Subcutaneous abdominal adipose tissue (tissue), 5 donors: ENCODE measurements around the gene ARHGEF10L.

Experiments
- H3K27ac ChIP-seq: one replicate; pipeline ENCODE4 v1.7.0; 2013; ENCODE audit warnings: low read depth, mild to moderate bottlenecking, inconsistent platforms, low read length, moderate library complexity
- H3K27me3 ChIP-seq, 5 donors: one replicate each; pipeline ENCODE4 v1.7.0; 2013; ENCODE audit warnings: low read length in 5 of 5, inconsistent platforms in 1 of 5; ENCODE audit not compliant: control insufficient read depth in 5 of 5, insufficient read depth in 4 of 5
- H3K36me3 ChIP-seq, 5 donors: one replicate each; pipeline ENCODE4 v1.7.0; 2013; ENCODE audit warnings: low read length in 5 of 5; ENCODE audit not compliant: control insufficient read depth in 5 of 5, insufficient read depth in 5 of 5
- H3K4me1 ChIP-seq, 5 donors: one replicate each; pipeline ENCODE4 v1.7.0; 2013; ENCODE audit warnings: low read length in 5 of 5, mild to moderate bottlenecking in 3 of 5, moderate library complexity in 1 of 5; ENCODE audit not compliant: control insufficient read depth in 5 of 5, insufficient read depth in 5 of 5
- H3K4me3 ChIP-seq, 5 donors: one replicate each; pipeline ENCODE4 v1.7.0; 2013; ENCODE audit warnings: low read length in 5 of 5, low read depth in 1 of 5
- H3K9ac ChIP-seq, 5 donors: one replicate each; pipeline ENCODE4 v1.7.0; 2013; ENCODE audit warnings: low read length in 5 of 5, mild to moderate bottlenecking in 4 of 5, moderate library complexity in 3 of 5
- H3K9me3 ChIP-seq, 5 donors: one replicate each; pipeline ENCODE4 v1.7.0; 2013; ENCODE audit warnings: low read length in 5 of 5; ENCODE audit not compliant: control insufficient read depth in 5 of 5
- donor health status: healthy.
- donor health status: healthy.
- donor health status: healthy.
- donor health status: healthy.
- donor health status: healthy.

The ARHGEF10L gene

GRCh38 chr1:17689011-17689410 is 149.5 kb downstream of the ARHGEF10L start:
- Histone ChIP-seq H3K36me3 (peaks cover 0 to 73% (median 56%) of the 10 kb centered on the region in 5 donors), H3K4me1 (peaks cover 0 to 13% (median 10%) of the 10 kb centered on the region in 5 donors), H3K4me3 (no peak overlapping the region), H3K9ac (no peak overlapping the region), H3K27ac (no peak overlapping the region), H3K27me3 (no peaks in the 10 kb centered on the region), H3K9me3 (peaks cover 0 to 2% (median 0%) of the 10 kb centered on the region in 5 donors)

GRCh38 chr1:17690906-17691634 is 151.6 kb downstream of the ARHGEF10L start:
- Histone ChIP-seq H3K27me3 (no peaks in the 10 kb centered on the region), H3K4me3 (no peak overlapping the region), H3K27ac (no peak overlapping the region), H3K36me3 (peaks cover 0 to 80% (median 65%) of the 10 kb centered on the region in 5 donors), H3K9ac (no peak overlapping the region), H3K4me1 (peaks cover 0 to 8% (median 5%) of the 10 kb centered on the region in 5 donors), H3K9me3 (peaks cover 0 to 2% (median 0%) of the 10 kb centered on the region in 5 donors)

GRCh38 chr1:17692645-17693044 is 153.1 kb downstream of the ARHGEF10L start:
- H3K4me3 ChIP-seq, result no peak overlapping the region
- no peaks in the 10 kb centered on the region for H3K27me3 ChIP-seq
- peaks cover 0 to 8% (median 5%) of the 10 kb centered on the region in 5 donors for H3K4me1 ChIP-seq
- H3K27ac ChIP-seq, result no peak overlapping the region
- peaks cover 0 to 2% (median 0%) of the 10 kb centered on the region in 5 donors for H3K9me3 ChIP-seq
- peaks cover 0 to 82% (median 67%) of the 10 kb centered on the region in 5 donors for H3K36me3 ChIP-seq
- no peak overlapping the region for H3K9ac ChIP-seq

- H3K27me3 ChIP-seq, result no peaks in the 10 kb centered on the region
- H3K9me3 ChIP-seq, result no peaks in the 10 kb centered on the region
- peaks cover 0 to 5% (median 5%) of the 10 kb centered on the region in 5 donors for H3K4me1 ChIP-seq
- H3K36me3 ChIP-seq, result peaks cover 0 to 57% (median 45%) of the 10 kb centered on the region in 5 donors
- H3K27ac ChIP-seq, result no peak overlapping the region
- no peak overlapping the region for H3K9ac ChIP-seq
- no peak overlapping the region for H3K4me3 ChIP-seq
Observed at GRCh38 chr1:17696417-17697301, 157.2 kb downstream of the ARHGEF10L start.

- Histone ChIP-seq H3K9ac (no peak overlapping the region), H3K4me1 (peaks cover 0 to 5% (median 5%) of the 10 kb centered on the region in 5 donors)
Observed at GRCh38 chr1:17697458-17697857, 158.0 kb downstream of the ARHGEF10L start.

GRCh38 chr1:17699581-17699980 is 160.1 kb downstream of the ARHGEF10L start:
- Histone ChIP-seq H3K36me3 (peaks cover 0 to 27% (median 17%) of the 10 kb centered on the region in 5 donors), H3K27ac (no peak overlapping the region), H3K27me3 (peaks cover 0 to 3% (median 0%) of the 10 kb centered on the region in 5 donors), H3K9ac (no peak overlapping the region), H3K9me3 (no peaks in the 10 kb centered on the region), H3K4me3 (no peak overlapping the region), H3K4me1 (peaks cover 0 to 5% (median 5%) of the 10 kb centered on the region in 5 donors)

More at GRCh38 chr1:17697458-17697857, 158.0 kb downstream of the ARHGEF10L start:
- peaks cover 0 to 49% (median 37%) of the 10 kb centered on the region in 5 donors for H3K36me3 ChIP-seq
- H3K4me3 ChIP-seq, result no peak overlapping the region
- no peak overlapping the region for H3K27ac ChIP-seq
- H3K27me3 ChIP-seq, result no peaks in the 10 kb centered on the region
- H3K9me3 ChIP-seq, result no peaks in the 10 kb centered on the region

GRCh38 chr1:17700945-17701810 is 161.7 kb downstream of the ARHGEF10L start:
- H3K27ac ChIP-seq, result no peak overlapping the region
- peaks cover 0 to 4% (median 4%) of the 10 kb centered on the region in 5 donors for H3K4me1 ChIP-seq
- no peak overlapping the region for H3K4me3 ChIP-seq
- peaks cover 0 to 15% (median 9%) of the 10 kb centered on the region in 5 donors for H3K36me3 ChIP-seq
- H3K9me3 ChIP-seq, result no peaks in the 10 kb centered on the region
- no peak overlapping the region for H3K9ac ChIP-seq
- H3K27me3 ChIP-seq, result peaks cover 0 to 3% (median 0%) of the 10 kb centered on the region in 5 donors

- no peak overlapping the region for H3K4me3 ChIP-seq
- no peak overlapping the region for H3K9ac ChIP-seq
- no peaks in the 10 kb centered on the region for H3K9me3 ChIP-seq
- no peak overlapping the region for H3K27ac ChIP-seq
- no peaks in the 10 kb centered on the region for H3K4me1 ChIP-seq
- H3K27me3 ChIP-seq, result peaks cover 0 to 11% (median 2%) of the 10 kb centered on the region in 5 donors
- H3K36me3 ChIP-seq, result no peaks in the 10 kb centered on the region
Observed at GRCh38 chr1:17704176-17704575, 164.7 kb downstream of the ARHGEF10L start.

- H3K9ac ChIP-seq, result no peak overlapping the region
- H3K27ac ChIP-seq, result no peak overlapping the region
- peaks cover 0 to 4% (median 0%) of the 10 kb centered on the region in 5 donors for H3K9me3 ChIP-seq
- peaks cover 0 to 12% (median 2%) of the 10 kb centered on the region in 5 donors for H3K27me3 ChIP-seq
- no peaks in the 10 kb centered on the region for H3K36me3 ChIP-seq
- no peaks in the 10 kb centered on the region for H3K4me1 ChIP-seq
- H3K4me3 ChIP-seq, result no peak overlapping the region
Observed at GRCh38 chr1:17706445-17706844, 166.9 kb downstream of the ARHGEF10L start.
